ENCODE results near the gene ASB18.
"Not testable (repeated sequence)": the region's sequence is repeated elsewhere in the genome, so short reads cannot be mapped to it uniquely, and the experiment has no call there.

ASB18 gene, protein sequence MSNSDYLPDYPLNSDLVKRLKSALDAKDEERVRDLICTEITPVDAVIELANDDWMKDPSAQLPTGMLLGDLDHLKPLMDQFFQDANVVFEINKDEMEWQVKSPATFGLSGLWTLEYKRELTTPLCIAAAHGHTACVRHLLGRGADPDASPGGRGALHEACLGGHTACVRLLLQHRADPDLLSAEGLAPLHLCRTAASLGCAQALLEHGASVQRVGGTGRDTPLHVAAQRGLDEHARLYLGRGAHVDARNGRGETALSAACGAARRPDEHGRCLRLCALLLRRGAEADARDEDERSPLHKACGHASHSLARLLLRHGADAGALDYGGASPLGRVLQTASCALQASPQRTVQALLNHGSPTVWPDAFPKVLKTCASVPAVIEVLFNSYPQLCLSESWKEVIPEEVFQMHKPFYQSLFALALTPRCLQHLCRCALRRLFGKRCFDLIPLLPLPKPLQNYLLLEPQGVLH

GRCh38 chr2:236264256-236264655, at the start of gene ASB18:
TSS of gene ASB18 (minus strand) at chr2:236264406. CDS start at chr2:236264345, 61 bp downstream.
- DNase-seq (ENCODE audit: low read depth in 2 of 2): no peak

- DNase-seq (ENCODE audit: low read depth in 2 of 2): no peak
Observed at GRCh38 chr2:236311286-236311685, 47.1 kb upstream of the ASB18 start.

DNA sequence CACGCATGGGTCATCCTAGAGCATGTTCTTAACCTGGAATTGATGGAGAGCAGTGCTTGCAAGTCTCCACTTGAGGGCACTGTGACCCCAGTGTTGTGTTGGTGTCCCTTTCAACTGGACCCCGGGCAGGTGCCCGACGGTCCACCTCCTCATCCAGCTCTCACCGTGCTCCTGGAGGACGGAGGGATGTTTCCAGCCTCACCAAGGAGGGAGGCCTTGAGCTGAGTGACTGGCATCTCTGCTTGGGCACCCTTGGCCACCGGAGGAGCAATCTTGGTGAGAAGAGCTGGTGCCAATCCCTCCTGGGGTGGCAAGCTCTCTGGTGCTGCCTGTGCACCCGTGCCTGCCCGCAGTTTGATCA, 45.4 kb upstream of the ASB18 start:
- DNase-seq (ENCODE audit: low read depth in 2 of 2): no peak

GRCh38 chr2:236308855-236309668, 44.9 kb upstream of the ASB18 start:
- DNase-seq (ENCODE audit: low read depth in 2 of 2): no peak

GRCh38 chr2:236307641-236308040, 43.4 kb upstream of the ASB18 start:
- no peak for DNase-seq (ENCODE audit: low read depth in 2 of 2)

DNA sequence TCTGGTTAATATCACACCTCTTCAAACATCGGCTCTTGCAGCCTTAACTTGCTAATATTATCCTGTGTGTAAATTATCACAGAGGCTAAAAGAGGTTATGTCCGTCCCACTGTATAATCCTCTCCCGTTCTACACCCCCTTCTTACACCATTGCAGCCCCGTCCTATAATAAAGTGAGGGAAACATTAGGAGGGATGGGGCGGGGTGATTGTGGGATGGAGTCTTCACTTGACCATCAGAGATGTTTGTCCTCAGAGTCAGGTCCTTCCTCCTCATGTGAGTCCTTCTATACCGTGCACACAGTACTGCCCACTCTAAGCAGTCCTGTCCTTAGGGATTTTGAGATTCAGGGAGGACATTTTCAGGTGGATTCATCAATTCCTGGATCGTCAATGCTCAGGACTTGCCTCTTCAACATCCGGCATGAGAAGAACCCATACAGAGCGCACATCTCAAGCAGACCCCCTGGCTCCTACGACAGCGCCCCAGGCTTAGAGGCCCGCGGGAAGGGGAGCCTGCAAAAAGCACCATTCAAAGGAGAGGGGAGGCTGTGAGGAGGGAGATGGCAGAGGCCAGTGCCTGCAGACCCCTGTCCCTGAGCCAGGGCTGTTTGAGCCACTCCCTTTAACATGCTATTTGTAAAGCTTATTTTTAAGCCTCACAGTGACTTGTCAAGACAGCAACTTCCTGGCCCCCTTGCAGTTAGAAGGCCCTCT, 42.8 kb upstream of the ASB18 start:
- DNase-seq (ENCODE audit: low read depth in 2 of 2): no peak

DNA sequence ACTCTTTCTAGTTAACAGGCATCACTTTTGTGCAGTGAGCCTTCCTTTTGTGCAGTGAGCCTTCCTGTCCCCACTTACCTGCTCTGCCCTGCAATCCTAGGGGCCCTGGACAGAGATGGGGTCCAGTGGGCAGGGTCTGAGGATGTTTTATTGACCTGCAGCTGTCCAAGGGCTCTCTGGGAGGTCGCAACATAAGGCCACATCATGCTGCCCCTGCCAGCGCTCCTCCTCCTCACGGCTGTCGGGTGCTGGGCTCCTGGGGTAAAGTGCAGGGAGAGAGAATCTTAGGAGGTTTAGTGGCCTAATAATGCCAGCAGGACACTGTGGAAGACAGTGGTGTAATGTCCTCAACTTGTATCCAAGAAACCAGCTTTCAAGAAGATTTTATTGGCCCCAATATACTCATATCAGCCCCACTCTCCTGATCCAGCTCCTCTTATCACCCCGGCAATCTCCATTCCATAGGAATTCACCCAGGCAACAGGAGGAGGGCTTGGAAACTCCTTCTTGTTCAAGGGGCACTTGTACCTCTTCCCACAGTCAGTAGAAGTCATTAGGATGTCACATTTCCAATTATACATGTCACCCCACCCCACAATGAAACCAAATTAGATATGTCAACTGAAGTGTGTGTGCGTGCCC, 41.9 kb upstream of the ASB18 start:
- no peak for DNase-seq (ENCODE audit: low read depth in 2 of 2)

- no peak for DNase-seq (ENCODE audit: low read depth in 2 of 2)
Observed at GRCh38 chr2:236305531-236305930, 41.3 kb upstream of the ASB18 start.

DNA sequence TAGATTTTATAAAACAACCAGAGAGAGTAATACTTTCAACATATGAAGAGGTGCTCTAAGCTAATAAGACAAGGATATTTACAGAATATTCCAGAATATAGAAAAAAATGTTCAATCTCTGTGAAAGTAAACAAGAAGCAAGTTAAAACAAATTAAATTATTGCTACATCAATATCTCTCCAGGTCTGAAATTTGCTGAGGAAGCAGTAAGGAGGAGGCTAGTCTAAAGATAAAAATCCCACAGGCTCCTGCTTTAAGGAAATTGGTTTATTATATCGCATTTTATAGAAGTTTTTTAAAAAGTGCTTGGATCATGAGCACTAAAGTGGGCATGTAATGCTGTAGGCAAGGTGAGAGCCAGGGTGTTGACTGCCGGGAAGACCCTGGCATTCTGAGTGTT, 39.7 kb upstream of the ASB18 start:
- DNase-seq (ENCODE audit: low read depth in 2 of 2): no peak

DNA sequence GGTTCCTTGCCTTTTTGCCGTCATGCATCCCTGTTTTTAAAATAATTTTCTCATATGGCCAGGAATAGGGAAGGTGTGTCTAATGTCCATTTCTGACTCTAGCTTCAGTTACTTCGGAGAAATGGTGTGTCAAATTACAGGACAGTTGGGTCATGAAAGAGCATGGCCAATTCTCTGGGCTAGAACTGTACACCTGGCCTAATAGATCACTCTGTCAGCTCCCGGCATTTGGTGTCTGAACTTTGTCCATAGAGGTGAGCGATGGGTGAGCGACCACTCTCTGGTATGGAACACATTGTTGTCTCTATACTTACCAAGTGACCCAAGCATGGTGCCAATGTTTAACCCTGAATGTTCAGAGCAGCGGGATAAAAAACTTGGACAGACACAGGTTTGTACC, 38.3 kb upstream of the ASB18 start:
- no peak for DNase-seq (ENCODE audit: low read depth in 2 of 2)

- no peak for DNase-seq (ENCODE audit: low read depth in 2 of 2)
Observed at GRCh38 chr2:236298924-236299475, 34.8 kb upstream of the ASB18 start.

DNA sequence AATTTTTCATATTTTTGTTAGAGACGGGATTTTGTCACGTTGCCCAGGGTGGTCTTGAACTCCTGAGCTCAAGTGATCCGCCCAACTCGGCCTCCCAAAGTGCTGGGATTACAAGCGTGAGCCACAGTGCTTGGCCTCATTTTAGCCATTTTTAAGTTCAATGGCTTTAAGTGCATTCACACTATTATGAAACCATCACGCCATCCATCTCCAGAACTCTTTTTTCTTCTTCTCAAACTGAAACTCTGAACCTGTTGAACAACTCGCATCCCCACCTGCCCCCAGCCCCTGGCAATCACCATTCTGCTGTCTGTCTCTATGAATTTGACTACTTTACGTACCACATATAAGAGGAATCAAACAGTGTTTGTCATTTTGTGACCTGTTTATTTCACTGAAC, 31.3 kb upstream of the ASB18 start:
- no peak for DNase-seq (ENCODE audit: low read depth in 2 of 2)

DNA sequence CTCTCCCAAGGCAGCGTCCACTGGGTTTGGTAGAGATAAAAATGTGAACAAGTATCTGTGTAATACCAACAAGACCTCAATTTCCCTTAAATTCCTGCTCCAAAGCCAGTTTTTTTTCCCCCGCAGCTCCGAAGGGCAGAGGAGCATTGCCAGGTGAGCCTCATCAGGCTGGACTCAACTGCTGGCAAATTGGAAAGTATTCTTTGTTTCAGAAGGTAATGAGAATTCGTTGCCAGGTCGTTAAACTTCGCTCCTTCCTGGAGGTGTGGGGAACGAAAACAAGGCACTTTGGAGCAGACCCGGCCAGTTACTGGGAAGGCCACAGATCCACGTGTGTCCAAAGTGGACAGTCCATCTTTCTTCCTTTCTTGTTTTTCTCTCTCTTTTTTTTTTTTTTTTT, 30.4 kb upstream of the ASB18 start:
- DNase-seq (ENCODE audit: low read depth in 2 of 2): no peak

GRCh38 chr2:236293241-236293810, 29.1 kb upstream of the ASB18 start:
- DNase-seq (ENCODE audit: low read depth in 2 of 2): no peak

- DNase-seq (ENCODE audit: low read depth in 2 of 2): no peak
Observed at GRCh38 chr2:236291911-236292310, 27.7 kb upstream of the ASB18 start.

GRCh38 chr2:236291476-236291875, 27.3 kb upstream of the ASB18 start:
- no peak for DNase-seq (ENCODE audit: low read depth in 2 of 2)

DNA sequence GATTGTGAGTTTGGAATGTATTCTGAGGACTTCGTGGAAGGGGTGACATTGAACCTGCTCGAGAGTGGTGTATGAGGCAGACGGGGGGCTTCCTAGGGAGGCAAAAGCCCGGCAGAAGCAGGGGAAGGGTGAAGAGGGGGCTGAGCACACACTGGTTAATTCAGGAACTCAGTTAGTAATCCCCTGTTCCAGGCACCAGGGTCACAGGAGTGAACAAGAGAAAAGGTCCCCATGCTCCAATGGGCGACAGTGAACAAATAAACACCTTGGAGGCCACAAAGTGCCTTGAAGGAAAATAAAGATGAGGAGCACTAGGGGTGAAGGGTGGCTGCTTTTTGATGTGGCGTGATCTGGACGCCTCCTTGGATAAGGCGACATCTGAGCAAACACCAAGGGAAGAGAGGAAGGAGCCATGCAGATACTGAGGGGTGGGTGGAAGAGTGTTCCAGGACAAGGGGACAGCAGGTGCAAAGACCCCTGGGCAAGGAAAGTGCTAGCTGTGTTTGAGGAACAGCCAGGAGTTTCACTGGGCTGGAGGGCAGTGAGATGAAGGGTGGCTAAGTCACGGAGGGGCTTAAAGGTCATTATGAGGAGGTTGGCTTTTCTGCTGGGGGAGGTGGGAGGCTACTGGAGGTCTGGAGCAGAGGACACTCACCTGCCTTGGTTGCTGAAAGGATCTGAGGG, 26.7 kb upstream of the ASB18 start:
- DNase-seq (ENCODE audit: low read depth in 2 of 2): no peak

DNA sequence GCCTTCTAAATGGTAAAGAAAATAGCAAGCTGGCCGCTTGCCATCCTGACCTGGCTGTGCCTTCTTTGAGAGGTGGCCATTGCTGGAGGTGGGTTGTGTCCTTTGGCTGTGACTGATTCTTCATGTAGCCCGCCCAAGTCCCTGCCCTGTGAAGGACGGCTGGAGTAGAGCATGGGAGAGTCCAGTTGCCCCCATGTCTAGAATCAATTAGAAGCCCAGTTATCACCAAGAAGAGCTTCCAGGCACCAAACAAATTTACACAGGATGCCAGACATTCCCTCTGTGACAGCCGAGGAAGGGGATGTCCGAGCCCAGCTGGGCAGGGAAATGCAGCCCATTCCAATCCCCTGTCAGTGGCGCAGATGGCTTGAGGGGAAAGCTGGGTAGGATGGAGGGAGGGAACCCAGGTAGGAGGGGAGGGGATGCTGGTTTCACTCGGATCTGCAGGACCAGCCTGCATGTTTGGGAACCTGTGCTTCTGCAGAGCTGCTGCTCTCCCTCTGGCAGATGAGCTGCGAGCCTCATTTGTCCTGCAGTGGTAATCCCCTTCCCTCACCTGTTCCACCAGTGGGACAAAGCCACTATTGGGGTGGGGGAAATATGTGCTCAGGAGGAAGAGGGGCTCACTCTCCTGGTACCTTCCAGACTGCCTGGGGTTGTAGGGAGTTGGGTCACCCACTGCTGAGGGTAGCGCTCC, 25.7 kb upstream of the ASB18 start:
- DNase-seq (ENCODE audit: low read depth in 2 of 2): no peak

DNA sequence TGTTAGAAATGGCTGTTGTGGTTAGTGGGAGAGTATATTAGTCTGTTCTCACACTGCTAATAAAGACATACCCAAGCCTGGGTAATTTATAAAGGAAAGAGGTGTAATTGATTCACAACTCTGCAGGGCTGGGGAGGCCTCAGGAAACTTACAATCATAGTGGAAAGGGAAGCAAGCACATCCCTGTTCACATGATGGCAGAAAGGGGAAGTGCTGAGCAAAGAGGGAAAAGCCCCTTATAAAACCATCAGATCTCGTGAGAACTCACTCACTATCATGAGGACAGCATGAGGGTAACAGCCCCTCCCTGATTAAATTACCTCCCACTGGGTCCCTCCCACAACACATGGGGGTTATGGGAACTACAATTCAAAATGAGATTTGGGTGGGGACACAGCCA, 24.2 kb upstream of the ASB18 start:
- not testable (repeated sequence) for DNase-seq (ENCODE audit: low read depth in 2 of 2)

DNA sequence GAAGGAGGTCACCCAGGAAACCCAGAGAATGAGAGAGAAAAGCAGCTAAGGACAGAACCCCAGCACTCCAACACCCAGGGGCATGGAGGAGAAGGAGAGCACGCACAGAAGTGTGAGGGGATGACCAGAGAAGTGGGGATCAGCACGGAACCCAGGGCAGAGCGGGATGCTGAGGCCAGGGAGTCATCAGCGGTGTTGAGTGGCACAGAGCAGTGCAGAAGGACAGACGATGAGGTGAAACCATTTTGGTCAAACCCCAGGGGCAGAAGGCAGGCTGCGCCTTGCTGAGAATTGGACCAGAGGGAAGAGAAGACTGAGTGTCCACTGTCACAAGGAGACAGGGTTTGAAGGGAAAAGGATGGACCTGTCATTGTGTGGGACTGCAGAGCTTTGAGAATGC, 23.4 kb upstream of the ASB18 start:
- DNase-seq (ENCODE audit: low read depth in 2 of 2): no peak

Data from stimulated activated CD8-positive, alpha-beta memory T cell treated with anti-CD3 and anti-CD28 coated beads, Interleukin-15, amount 100 ng/mL, for 4 hours (primary cell).